ENCODE results near the gene PSMG2. TPM values are rescaled to one million over a fixed set of nuclear protein-coding genes. Genes with fewer than 3 reads are reported as not detected.
A peak's percentile ranks its signal among the peaks of the same experiment; 100 is the strongest.

The PSMG2 gene
- total and polyA plus RNA-seq, 2 of the 13 experiments (the other 11 are each of a cell fraction or from before 2014, with no cell fraction given), result 53.4 to 94.8 TPM

- TF ChIP-seq MBD4 (IDR thresholded peaks at IDR 0.05; ENCODE audit: borderline replicate concordance, low read length), result no peak
- no peak for TF ChIP-seq ZNF589 (CRISPR knock-in tag; conservative IDR thresholded peaks at IDR 0.05)
- no peak for TF ChIP-seq NFIB (CRISPR knock-in tag; IDR thresholded peaks at IDR 0.05; ENCODE audit: borderline replicate concordance)
- TF ChIP-seq ZNF232 (CRISPR knock-in tag; IDR thresholded peaks at IDR 0.05; ENCODE audit: borderline replicate concordance), result no peak
- TF ChIP-seq IKZF1 (IDR thresholded peaks at IDR 0.05), result no peak
- TF ChIP-seq XRCC5 (optimal IDR thresholded peaks at IDR 0.05; ENCODE audit: low read length), result peak; percentile 74
- no peak for TF ChIP-seq AHR (CRISPR knock-in tag; IDR thresholded peaks at IDR 0.05)
- TF ChIP-seq THAP8 (CRISPR knock-in tag; IDR thresholded peaks at IDR 0.05; ENCODE audit: borderline replicate concordance), result no peak
- no peak for TF ChIP-seq SMAD1 (CRISPR knock-in tag; IDR thresholded peaks at IDR 0.05; ENCODE audit: borderline replicate concordance, low read depth)
- peak; percentile 78; the same call in 1 of the 2 replicates for TF ChIP-seq ZNF430 (CRISPR knock-in tag; IDR thresholded peaks at IDR 0.05)
- 0 out of 2 replicates have a peak, but pooled peaks have one; percentile 19 for TF ChIP-seq PHF21A (CRISPR knock-in tag; IDR thresholded peaks at IDR 0.05)
- no peak for TF ChIP-seq SKI (IDR thresholded peaks at IDR 0.05; ENCODE audit: partially characterized antibody)
- TF ChIP-seq RBM22 (optimal IDR thresholded peaks at IDR 0.05; ENCODE audit: low read length), result no peak
- TF ChIP-seq ZNF761 (CRISPR knock-in tag; conservative IDR thresholded peaks at IDR 0.05), result no peak
- TF ChIP-seq SP1 (IDR thresholded peaks at IDR 0.05), result no peak
- peak; percentile 22; the same call in 1 of the 2 replicates for TF ChIP-seq SP1 (CRISPR knock-in tag; IDR thresholded peaks at IDR 0.05)
- TF ChIP-seq SYNCRIP (IDR thresholded peaks at IDR 0.05; ENCODE audit: insufficient read depth, low read depth, low read length), result no peak
- TF ChIP-seq PPARG (CRISPR knock-in tag; conservative IDR thresholded peaks at IDR 0.05), result peak; percentile 34; the same call in 1 of the 2 replicates
- peak; percentile 72; the same call in 1 of the 2 replicates for TF ChIP-seq ZSCAN31 (CRISPR knock-in tag; IDR thresholded peaks at IDR 0.05; ENCODE audit: low read depth)
- no peak for TF ChIP-seq CAMTA2 (CRISPR knock-in tag; IDR thresholded peaks at IDR 0.05; ENCODE audit: borderline replicate concordance)
- no peak for TF ChIP-seq MZF1 (CRISPR knock-in tag; IDR thresholded peaks at IDR 0.05; ENCODE audit: borderline replicate concordance)
- peak; percentile 41; the same call in 1 of the 2 replicates for TF ChIP-seq GABPB1 (CRISPR knock-in tag; IDR thresholded peaks at IDR 0.05)
- TF ChIP-seq SIX4 (CRISPR knock-in tag; IDR thresholded peaks at IDR 0.05), result peak; percentile 43; the same call in 1 of the 2 replicates
- TF ChIP-seq SRSF4 (IDR thresholded peaks at IDR 0.05; ENCODE audit: low read depth, low read length, poor library complexity, severe bottlenecking), result no peak
- 0 out of 2 replicates have a peak, but pooled peaks have one; percentile 18 for TF ChIP-seq KAT8 (CRISPR knock-in tag; IDR thresholded peaks at IDR 0.05)
- TF ChIP-seq ZNF772 (CRISPR knock-in tag; IDR thresholded peaks at IDR 0.05), result peak; percentile 50; the same call in 1 of the 2 replicates
- no peak for TF ChIP-seq SNAPC2 (CRISPR knock-in tag; IDR thresholded peaks at IDR 0.05)
- TF ChIP-seq MNT (IDR thresholded peaks at IDR 0.05), result no peak
- TF ChIP-seq HHEX (CRISPR knock-in tag; IDR thresholded peaks at IDR 0.05), result no peak
- no peak for TF ChIP-seq ZNF713 (CRISPR knock-in tag; IDR thresholded peaks at IDR 0.05)
- TF ChIP-seq TAF15 (IDR thresholded peaks at IDR 0.05; ENCODE audit: low read depth, low read length, poor library complexity, severe bottlenecking), result no peak
- 0 out of 2 replicates have a peak, but pooled peaks have one; percentile 42 for TF ChIP-seq ZNF792 (CRISPR knock-in tag; IDR thresholded peaks at IDR 0.05)
Observed at GRCh38 chr18:12766986-12767433, 64.2 kb downstream of the PSMG2 start (continued).

Data from HepG2 (cell line).